HL-60 (cell line): Measurements from ENCODE around the gene PCA3.

ENCODE experiments used
- CTCF ChIP-seq: IDR thresholded peaks from one replicate; pipeline ENCODE4 v1.5.1; 2011; ENCODE audit warnings: low read length, control low read depth, inconsistent platforms; ENCODE audit not compliant: insufficient read depth
- GABPA ChIP-seq: IDR thresholded peaks from 2 replicates; pipeline ENCODE4 v1.6.1; 2012; ENCODE audit warnings: low read depth
- REST ChIP-seq: IDR thresholded peaks from 2 replicates; pipeline ENCODE4 v1.6.1; 2012; ENCODE audit warnings: low read depth; ENCODE audit not compliant: insufficient replicate concordance

- no peak for TF ChIP-seq CTCF
- TF ChIP-seq REST: no peak
- TF ChIP-seq GABPA: no peak
Observed at GRCh38 chr9:76796296-76796695, 32.1 kb downstream of the PCA3 start.
